ES-I3 (cell line): ENCODE results near the gene IL1RAPL1.

Experiments used
- H3K36me3 ChIP-seq: 2 replicates; pipeline ENCODE4 v1.6.1; 2013; ENCODE audit warnings: mild to moderate bottlenecking, low read length, control low read depth, moderate library complexity; ENCODE audit not compliant: insufficient read depth
- H3K4me1 ChIP-seq: 2 replicates; pipeline ENCODE4 v1.6.1; 2013; ENCODE audit warnings: mild to moderate bottlenecking, control low read depth, low read length; ENCODE audit not compliant: insufficient read depth
- H3K9ac ChIP-seq: 2 replicates; pipeline ENCODE4 v1.6.1; 2013; ENCODE audit warnings: low read depth, mild to moderate bottlenecking, low read length, moderate library complexity
- H3K9me3 ChIP-seq: 2 replicates; pipeline ENCODE4 v1.6.1; 2013; ENCODE audit warnings: mild to moderate bottlenecking, low read length, moderate library complexity; ENCODE audit not compliant: control insufficient read depth, insufficient read depth

IL1RAPL1 gene

GRCh38 chrX:29531336-29531735, 944.1 kb downstream of the IL1RAPL1 start:
- H3K4me1 ChIP-seq = 0 out of 2 replicates have a peak, but pooled peaks cover 3% of the 10 kb centered on the region

GRCh38 chrX:29535212-29536162, 948.2 kb downstream of the IL1RAPL1 start:
- Histone ChIP-seq H3K4me1 (0 out of 2 replicates have a peak, but pooled peaks cover 3% of the 10 kb centered on the region), H3K9ac (no peak overlapping the region), H3K9me3 (0 out of 2 replicates have a peak, but pooled peaks cover 4% of the 10 kb centered on the region), H3K36me3 (no peaks in the 10 kb centered on the region)

More at GRCh38 chrX:29531336-29531735, 944.1 kb downstream of the IL1RAPL1 start:
- no peak overlapping the region for H3K9ac ChIP-seq
- no peaks in the 10 kb centered on the region for H3K9me3 ChIP-seq
- no peaks in the 10 kb centered on the region for H3K36me3 ChIP-seq

GRCh38 chrX:29541038-29541437, 953.8 kb downstream of the IL1RAPL1 start:
- Histone ChIP-seq H3K9me3 (0 out of 2 replicates have a peak, but pooled peaks cover 4% of the 10 kb centered on the region), H3K4me1 (0 out of 2 replicates have a peak, but pooled peaks cover 5% of the 10 kb centered on the region), H3K36me3 (no peaks in the 10 kb centered on the region), H3K9ac (no peak overlapping the region)

GRCh38 chrX:29542152-29542551, 954.9 kb downstream of the IL1RAPL1 start:
- Histone ChIP-seq H3K9ac (no peak overlapping the region), H3K4me1 (0 out of 2 replicates have a peak, but pooled peaks cover 5% of the 10 kb centered on the region), H3K9me3 (0 out of 2 replicates have a peak, but pooled peaks cover 4% of the 10 kb centered on the region), H3K36me3 (no peaks in the 10 kb centered on the region)

GRCh38 chrX:29545878-29546277, 958.6 kb downstream of the IL1RAPL1 start:
- H3K4me1 ChIP-seq = peaks cover 16% of the 10 kb centered on the region; the same call in 1 of the 2 replicates
- H3K36me3 ChIP-seq = no peaks in the 10 kb centered on the region
- no peak overlapping the region for H3K9ac ChIP-seq
- H3K9me3 ChIP-seq = no peaks in the 10 kb centered on the region

- peaks cover 15% of the 10 kb centered on the region; the same call in 1 of the 2 replicates for H3K4me1 ChIP-seq
- no peaks in the 10 kb centered on the region for H3K9me3 ChIP-seq
- no peak overlapping the region for H3K9ac ChIP-seq
- H3K36me3 ChIP-seq = no peaks in the 10 kb centered on the region
Observed at GRCh38 chrX:29547877-29548276, 960.6 kb downstream of the IL1RAPL1 start.

GRCh38 chrX:29553542-29553941, 966.3 kb downstream of the IL1RAPL1 start:
- Histone ChIP-seq H3K9ac (no peak overlapping the region), H3K36me3 (no peaks in the 10 kb centered on the region), H3K4me1 (peaks cover 11% of the 10 kb centered on the region; the same call in 1 of the 2 replicates), H3K9me3 (no peaks in the 10 kb centered on the region)

- no peaks in the 10 kb centered on the region for H3K36me3 ChIP-seq
- no peak overlapping the region for H3K9ac ChIP-seq
- H3K9me3 ChIP-seq = no peaks in the 10 kb centered on the region
- H3K4me1 ChIP-seq = peaks cover 3% of the 10 kb centered on the region; the same call in 1 of the 2 replicates
Observed at GRCh38 chrX:29555465-29556091, 968.3 kb downstream of the IL1RAPL1 start.

- H3K4me1 ChIP-seq = no peaks in the 10 kb centered on the region
- no peak overlapping the region for H3K9ac ChIP-seq
- H3K9me3 ChIP-seq = no peaks in the 10 kb centered on the region
- no peaks in the 10 kb centered on the region for H3K36me3 ChIP-seq
Observed at GRCh38 chrX:29560065-29560464, 972.8 kb downstream of the IL1RAPL1 start.

GRCh38 chrX:29561417-29561816, 974.2 kb downstream of the IL1RAPL1 start:
- H3K9ac ChIP-seq = no peak overlapping the region
- H3K4me1 ChIP-seq = no peaks in the 10 kb centered on the region
- H3K36me3 ChIP-seq = no peaks in the 10 kb centered on the region
- no peaks in the 10 kb centered on the region for H3K9me3 ChIP-seq

- Histone ChIP-seq H3K36me3 (no peaks in the 10 kb centered on the region), H3K4me1 (no peaks in the 10 kb centered on the region), H3K9ac (no peak overlapping the region), H3K9me3 (no peaks in the 10 kb centered on the region)
Observed at GRCh38 chrX:29580560-29580959, 993.3 kb downstream of the IL1RAPL1 start.

GRCh38 chrX:29581223-29581622, 994.0 kb downstream of the IL1RAPL1 start:
- H3K4me1 ChIP-seq = no peaks in the 10 kb centered on the region
- no peaks in the 10 kb centered on the region for H3K9me3 ChIP-seq
- no peaks in the 10 kb centered on the region for H3K36me3 ChIP-seq
- H3K9ac ChIP-seq = no peak overlapping the region

- Histone ChIP-seq H3K4me1 (no peaks in the 10 kb centered on the region), H3K9me3 (no peaks in the 10 kb centered on the region), H3K9ac (no peak overlapping the region), H3K36me3 (no peaks in the 10 kb centered on the region)
Observed at GRCh38 chrX:29587107-29587506, 999.9 kb downstream of the IL1RAPL1 start.

- Histone ChIP-seq H3K9ac (no peak overlapping the region), H3K9me3 (no peaks in the 10 kb centered on the region), H3K4me1 (no peaks in the 10 kb centered on the region), H3K36me3 (no peaks in the 10 kb centered on the region)
Observed at GRCh38 chrX:29590921-29591320, 1003.7 kb downstream of the IL1RAPL1 start.
